ENCODE results near the gene MINK1. TPM values are rescaled to one million over a fixed set of nuclear protein-coding genes. Genes with fewer than 3 reads are reported as not detected.

The MINK1 gene
- polyA plus RNA-seq, 2 of the 4 experiments (the other 2 are of a cell fraction) = 41.3 to 66.9 TPM

DNA sequence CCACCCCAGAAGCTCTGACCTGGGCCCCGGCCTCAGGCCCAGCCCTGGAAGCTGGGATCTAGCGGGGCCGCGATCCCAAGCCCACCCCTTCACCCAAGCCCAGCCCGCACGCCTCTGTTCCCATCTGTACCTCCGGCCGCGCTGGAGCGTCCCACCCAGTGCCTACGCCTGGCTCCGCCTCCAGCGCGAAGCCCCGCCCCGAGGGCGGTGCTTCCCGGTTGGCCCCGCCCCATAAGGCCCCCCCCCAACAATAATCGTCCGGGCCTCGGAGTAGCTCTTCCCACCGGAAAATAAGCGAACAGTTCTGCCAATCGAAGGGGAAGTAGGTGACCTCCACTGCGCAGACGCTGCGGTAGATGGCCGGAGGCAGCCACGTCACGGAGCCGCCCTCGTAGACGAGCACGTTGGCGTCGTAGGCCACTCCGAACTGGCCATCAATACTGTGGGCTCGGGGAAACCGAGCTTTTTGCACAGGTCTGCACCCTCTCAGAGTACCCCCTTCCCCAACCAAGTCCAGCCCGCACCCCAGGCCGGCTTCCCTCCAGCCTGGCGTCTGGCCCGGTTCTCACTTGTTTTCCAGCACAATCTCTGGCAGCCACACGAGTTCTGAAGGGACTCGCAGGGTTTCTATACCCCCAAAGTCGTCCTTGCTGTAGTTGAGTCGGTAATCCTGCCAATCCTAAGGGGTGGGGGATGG lies 68.7 kb downstream of the MINK1 start:
- Histone ChIP-seq H3K27ac (no peak overlapping the region), H3K9me3 (no peaks in the 10 kb centered on the region), H3K4me2 (no peak overlapping the region), H3K4me3 (no peak overlapping the region), H3K4me1 (0 out of 3 replicates have a peak, but pooled peaks cover 5% of the 10 kb centered on the region)
- FAIRE-seq (no peak), DNase-seq (ENCODE audit: low read depth in 1 of 2, low spot score in 1 of 2) (no peak), ATAC-seq (no peak)
- 86% methylated on average over 43 of the region's 48 CpGs for WGBS (ENCODE audit: missing lambda C conversion rate)
- CTCF ChIA-PET = interaction anchor here (0.6 to 8.2 kb wide), 20 partner anchors 8 to 335 kb away, joined by 3 to 83 read pairs (median 6); partner anchors contain the start of genes ARRB2 and CAMTA2
- POLR2A ChIA-PET = interaction anchor here (1.9 kb wide), 1 partner anchor 112 kb away, joined by 6 read pairs; no protein-coding TSS in a partner anchor
- TF ChIP-seq JUNB (IDR thresholded peaks at IDR 0.05) = no peak
- TF ChIP-seq, protein P1, sequence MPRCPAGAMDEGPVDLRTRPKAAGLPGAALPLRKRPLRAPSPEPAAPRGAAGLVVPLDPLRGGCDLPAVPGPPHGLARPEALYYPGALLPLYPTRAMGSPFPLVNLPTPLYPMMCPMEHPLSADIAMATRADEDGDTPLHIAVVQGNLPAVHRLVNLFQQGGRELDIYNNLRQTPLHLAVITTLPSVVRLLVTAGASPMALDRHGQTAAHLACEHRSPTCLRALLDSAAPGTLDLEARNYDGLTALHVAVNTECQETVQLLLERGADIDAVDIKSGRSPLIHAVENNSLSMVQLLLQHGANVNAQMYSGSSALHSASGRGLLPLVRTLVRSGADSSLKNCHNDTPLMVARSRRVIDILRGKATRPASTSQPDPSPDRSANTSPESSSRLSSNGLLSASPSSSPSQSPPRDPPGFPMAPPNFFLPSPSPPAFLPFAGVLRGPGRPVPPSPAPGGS (IDR thresholded peaks at IDR 0.05) = no peak
- TF ChIP-seq SREBF2 (IDR thresholded peaks at IDR 0.05) = no peak
- no peak for TF ChIP-seq FOSB (CRISPR knock-in tag; IDR thresholded peaks at IDR 0.05)
- TF ChIP-seq, protein P2, sequence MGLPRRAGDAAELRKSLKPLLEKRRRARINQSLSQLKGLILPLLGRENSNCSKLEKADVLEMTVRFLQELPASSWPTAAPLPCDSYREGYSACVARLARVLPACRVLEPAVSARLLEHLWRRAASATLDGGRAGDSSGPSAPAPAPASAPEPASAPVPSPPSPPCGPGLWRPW (IDR thresholded peaks at IDR 0.05) = no peak
- no peak for TF ChIP-seq RCOR1 (IDR thresholded peaks at IDR 0.05; ENCODE audit: low read depth, low read length)
- no peak for TF ChIP-seq KDM5A (IDR thresholded peaks at IDR 0.05)
- no peak for TF ChIP-seq HOXB5 (CRISPR knock-in tag; IDR thresholded peaks at IDR 0.05)
- TF ChIP-seq CBX2 (IDR thresholded peaks at IDR 0.05; ENCODE audit: borderline replicate concordance, low read depth) = no peak
- TF ChIP-seq RNF2 (IDR thresholded peaks at IDR 0.05; ENCODE audit: borderline replicate concordance, low read depth) = no peak

- Histone ChIP-seq H3K4me2 (no peak overlapping the region), H3K27ac (no peak overlapping the region), H3K4me1 (0 out of 3 replicates have a peak, but pooled peaks cover 5% of the 10 kb centered on the region), H3K4me3 (no peak overlapping the region), H3K9me3 (no peaks in the 10 kb centered on the region)
- FAIRE-seq (no peak), DNase-seq (ENCODE audit: low read depth in 1 of 2, low spot score in 1 of 2) (no peak), ATAC-seq (peak; percentile 3 to 4; a peak in 3 of 6 replicates)
- WGBS (ENCODE audit: missing lambda C conversion rate) = 74% methylated on average over 8 of the region's 8 CpGs
- CTCF ChIA-PET = interaction anchor here (0.7 to 8.2 kb wide), 31 partner anchors 8 to 1533 kb away, joined by 3 to 83 read pairs (median 5); partner anchors contain the start of genes AIPL1, ARRB2, CAMTA2 and RNF167
- TF ChIP-seq POLR2A (IDR thresholded peaks at IDR 0.05; ENCODE audit: low read length) = no peak
- TF ChIP-seq JUNB (IDR thresholded peaks at IDR 0.05) = no peak
- no peak for TF ChIP-seq CHD4 (IDR thresholded peaks at IDR 0.05; ENCODE audit: borderline replicate concordance)
- TF ChIP-seq HOXB5 (CRISPR knock-in tag; IDR thresholded peaks at IDR 0.05) = no peak
- TF ChIP-seq, protein P3, sequence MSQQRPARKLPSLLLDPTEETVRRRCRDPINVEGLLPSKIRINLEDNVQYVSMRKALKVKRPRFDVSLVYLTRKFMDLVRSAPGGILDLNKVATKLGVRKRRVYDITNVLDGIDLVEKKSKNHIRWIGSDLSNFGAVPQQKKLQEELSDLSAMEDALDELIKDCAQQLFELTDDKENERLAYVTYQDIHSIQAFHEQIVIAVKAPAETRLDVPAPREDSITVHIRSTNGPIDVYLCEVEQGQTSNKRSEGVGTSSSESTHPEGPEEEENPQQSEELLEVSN (IDR thresholded peaks at IDR 0.05; ENCODE audit: borderline replicate concordance, low read depth) = no peak
- TF ChIP-seq KDM5A (IDR thresholded peaks at IDR 0.05) = no peak
- TF ChIP-seq SREBF2 (IDR thresholded peaks at IDR 0.05) = no peak
- TF ChIP-seq, protein P4, sequence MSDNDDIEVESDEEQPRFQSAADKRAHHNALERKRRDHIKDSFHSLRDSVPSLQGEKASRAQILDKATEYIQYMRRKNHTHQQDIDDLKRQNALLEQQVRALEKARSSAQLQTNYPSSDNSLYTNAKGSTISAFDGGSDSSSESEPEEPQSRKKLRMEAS (IDR thresholded peaks at IDR 0.05) = no peak
- no peak for TF ChIP-seq RFX5 (IDR thresholded peaks at IDR 0.05)
- no peak for TF ChIP-seq ATOH8 (CRISPR knock-in tag; IDR thresholded peaks at IDR 0.05; ENCODE audit: low read depth)
- TF ChIP-seq SMC3 (IDR thresholded peaks at IDR 0.05) = no peak
- POLR2A ChIA-PET = no interaction called here
Measured at GRCh38 chr17:4902540-4902939, 69.4 kb downstream of the MINK1 start.

Measured in A549 (cell line).